NCI-H748 (cell line): ENCODE data around the gene LINGO1.

Source experiments
- DNase-seq: peaks from one replicate; lab custom pipeline; 2025; ENCODE audit not compliant: unreplicated experiment; lab: John Stamatoyannopoulos, UW

LINGO1 gene

DNA sequence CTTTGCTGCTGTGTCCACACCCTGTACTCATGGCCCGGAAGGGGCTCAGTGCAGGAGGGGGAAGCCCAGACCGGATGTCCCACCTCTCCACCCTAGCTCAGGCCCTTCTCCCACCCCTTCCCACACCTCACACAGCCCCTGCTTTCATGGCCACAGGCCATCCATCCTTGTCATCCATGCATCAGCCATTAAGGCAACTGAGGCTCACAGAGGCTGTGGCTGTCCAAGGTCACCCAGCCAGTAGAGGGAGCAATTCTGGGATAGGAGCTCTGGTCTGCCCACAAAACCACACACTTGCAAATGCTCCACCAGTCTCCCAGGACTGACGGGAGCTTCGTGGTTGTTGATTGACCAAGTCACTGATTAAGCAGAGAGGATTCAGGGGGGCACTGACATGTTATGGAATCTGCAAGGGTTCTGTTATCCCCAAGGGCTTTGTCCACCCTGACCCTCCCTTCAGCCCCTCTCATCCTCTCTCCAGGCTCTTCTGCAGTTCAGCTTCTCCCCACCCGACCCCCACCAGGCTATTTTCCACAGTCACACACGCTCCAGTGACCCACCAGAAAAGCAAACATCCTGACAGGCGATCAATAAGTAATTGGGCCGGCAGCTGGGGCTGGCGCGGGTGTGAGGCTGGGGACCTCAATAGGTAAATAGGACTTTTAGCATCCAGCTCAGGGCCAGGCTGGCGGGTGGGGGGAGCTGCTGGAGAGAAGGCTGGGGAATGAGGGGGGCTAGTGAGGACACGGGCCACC lies 15.1 kb downstream of the LINGO1 start:
- DNase-seq = peak; percentile 32

DNA sequence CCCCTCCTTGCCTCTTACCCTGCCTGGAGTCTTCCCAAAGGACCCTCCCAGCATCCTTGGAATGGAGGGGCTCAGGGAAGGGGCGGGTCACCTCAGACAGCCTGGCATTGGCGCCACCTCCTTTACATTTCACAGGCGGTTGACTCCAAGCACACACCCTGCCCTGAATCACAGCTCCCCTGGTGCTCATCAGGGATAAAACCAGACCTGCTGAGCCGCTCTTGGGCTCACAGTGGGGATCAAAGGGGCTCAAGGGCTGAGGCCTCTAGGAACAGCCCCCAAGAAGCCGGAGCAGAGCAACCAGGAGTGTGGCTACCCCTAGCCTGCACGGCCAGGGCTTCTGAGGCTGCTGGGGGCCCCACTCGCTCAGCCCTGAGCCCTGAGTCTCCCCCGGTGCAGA lies 16.6 kb downstream of the LINGO1 start:
- DNase-seq = no peak

- no peak for DNase-seq
Observed at GRCh38 chr15:77615472-77615871, 17.2 kb downstream of the LINGO1 start.

GRCh38 chr15:77614251-77614806 lies 18.4 kb downstream of the LINGO1 start:
- no peak for DNase-seq

GRCh38 chr15:77613814-77614213 lies 18.9 kb downstream of the LINGO1 start:
- no peak for DNase-seq

DNA sequence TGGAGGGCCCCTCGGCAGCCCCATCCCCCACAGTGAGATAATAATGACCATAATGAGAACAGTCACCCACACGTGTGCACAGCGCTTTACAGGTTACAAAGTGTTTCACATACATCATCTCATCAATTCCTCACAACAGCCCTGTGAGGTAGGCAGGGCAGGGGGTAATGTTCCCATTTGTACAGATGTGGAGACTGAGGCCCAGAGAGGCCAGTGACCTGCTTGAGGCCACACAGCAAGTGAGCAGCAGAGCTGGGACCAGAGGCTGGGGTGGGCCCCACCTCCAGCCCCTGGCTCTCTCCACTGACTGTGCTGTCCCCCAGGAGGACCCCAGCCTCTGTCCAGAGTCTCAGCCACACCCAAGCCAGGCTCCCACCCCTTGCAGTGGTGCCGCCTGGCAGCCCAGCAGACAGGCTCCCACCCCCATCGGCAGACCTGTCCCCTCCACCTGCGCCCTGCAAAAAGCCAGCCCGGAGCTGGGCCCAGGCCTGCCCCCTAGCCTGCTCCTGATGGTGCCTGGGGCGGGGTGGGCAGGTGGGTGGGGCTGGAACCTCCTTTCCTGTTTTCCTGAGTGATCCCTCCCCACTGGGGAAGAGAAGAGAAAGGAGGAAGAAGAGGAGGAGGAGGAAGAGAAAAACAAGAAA lies 19.6 kb downstream of the LINGO1 start:
- no peak for DNase-seq

DNA sequence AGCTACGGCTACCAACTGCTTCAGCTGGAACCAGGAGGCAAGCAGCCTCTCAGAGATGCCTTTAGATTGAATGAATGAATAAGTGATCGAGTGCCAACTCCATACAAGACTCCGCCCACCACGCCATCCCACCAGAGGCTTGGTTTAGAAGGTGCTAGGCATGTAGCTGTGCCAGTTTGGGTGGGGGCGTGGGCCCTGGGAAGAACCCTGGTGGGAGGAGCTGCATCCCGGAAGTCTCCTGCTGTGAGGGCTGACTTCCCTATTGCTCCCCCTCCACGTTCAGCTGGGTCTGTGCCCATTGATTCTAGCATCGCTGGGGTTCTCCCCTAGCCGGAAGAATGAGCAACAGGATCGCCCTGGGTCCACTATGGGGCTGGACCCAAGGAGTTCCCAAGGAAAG lies 20.9 kb downstream of the LINGO1 start:
- no peak for DNase-seq

GRCh38 chr15:77610731-77611130 lies 22.0 kb downstream of the LINGO1 start:
- DNase-seq = no peak

GRCh38 chr15:77609558-77609957 lies 23.2 kb downstream of the LINGO1 start:
- no peak for DNase-seq

GRCh38 chr15:77608774-77609173 lies 23.9 kb downstream of the LINGO1 start:
- no peak for DNase-seq

DNA sequence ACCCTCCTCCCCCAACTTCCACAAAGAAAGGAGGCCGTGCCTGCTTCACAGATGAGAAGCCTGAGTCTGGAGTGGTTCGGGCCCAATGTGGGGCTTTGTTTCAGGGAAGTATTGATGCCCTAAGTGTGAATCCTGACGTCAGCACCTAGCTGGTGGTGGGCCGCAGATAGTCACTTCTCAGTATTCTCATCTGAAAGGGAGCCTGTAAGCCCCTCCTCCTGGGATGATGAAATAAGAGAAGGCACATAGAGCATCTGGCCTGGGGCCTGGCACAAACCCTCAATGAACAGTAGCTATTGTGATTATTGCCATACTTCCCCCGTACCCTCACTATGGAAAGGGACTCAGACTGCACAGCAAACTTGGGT lies 24.8 kb downstream of the LINGO1 start:
- DNase-seq = no peak

- no peak for DNase-seq
Observed at GRCh38 chr15:77607111-77607893, 25.4 kb downstream of the LINGO1 start.

GRCh38 chr15:77606142-77607034 lies 26.3 kb downstream of the LINGO1 start:
- no peak for DNase-seq

DNA sequence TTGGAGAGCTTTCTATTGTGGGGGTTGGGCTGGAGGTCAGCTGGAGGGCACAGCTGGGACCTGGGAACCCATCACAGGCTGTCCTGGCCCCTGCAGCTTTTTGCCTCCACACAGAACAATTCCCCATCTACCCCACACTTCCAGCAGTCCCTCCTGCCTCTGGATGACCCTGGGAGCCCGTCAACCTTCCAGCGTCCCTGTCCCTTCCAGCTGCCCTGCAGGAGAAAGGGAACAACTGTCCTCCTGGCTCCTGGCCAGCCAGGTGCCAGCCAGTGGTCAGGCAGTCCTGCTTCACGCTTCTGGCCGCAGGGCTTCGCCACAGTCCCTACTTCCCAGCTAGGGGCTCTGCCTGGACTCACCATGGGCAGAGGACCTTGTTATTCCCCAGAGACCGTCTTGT lies 27.2 kb downstream of the LINGO1 start:
- DNase-seq = no peak

DNA sequence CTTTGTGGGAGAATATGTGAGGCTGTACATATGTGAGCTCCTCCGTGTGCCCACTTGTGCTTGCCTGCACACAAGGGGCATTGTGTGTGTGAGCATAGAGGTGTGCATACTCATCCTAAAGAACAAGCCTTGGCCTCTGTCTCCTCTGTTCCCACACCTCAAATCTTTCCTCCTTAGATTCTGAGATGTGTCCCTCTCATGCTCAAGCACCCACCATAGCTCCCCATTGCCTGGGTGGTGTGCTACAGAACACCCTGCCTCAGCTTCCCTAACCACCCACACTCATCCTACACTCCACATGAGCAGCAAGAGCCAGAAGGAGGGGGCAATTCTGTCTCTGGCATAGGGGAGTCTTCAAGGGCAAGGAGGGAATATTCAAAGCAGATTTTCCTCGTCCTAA lies 27.7 kb downstream of the LINGO1 start:
- no peak for DNase-seq

GRCh38 chr15:77603611-77604336 lies 28.9 kb downstream of the LINGO1 start:
- no peak for DNase-seq

DNA sequence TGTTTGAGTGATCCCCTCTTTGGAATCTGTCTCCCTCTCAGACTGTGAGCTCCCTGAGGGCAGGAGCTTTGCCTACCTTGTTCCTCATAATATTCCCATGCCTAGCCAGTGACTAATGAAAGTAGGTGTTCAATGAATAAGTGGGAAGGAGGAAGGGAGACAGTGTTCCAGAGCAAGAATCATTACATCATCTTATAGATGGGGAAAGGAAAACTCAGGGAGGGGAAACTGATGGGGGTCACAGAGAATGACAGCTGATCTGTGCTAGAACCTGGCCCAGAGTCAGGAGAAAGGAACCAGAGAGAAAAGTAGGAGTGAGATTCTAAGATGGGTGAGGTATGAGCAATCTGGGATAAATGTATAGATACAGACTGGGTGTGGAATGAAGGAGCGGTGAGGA lies 29.9 kb downstream of the LINGO1 start:
- no peak for DNase-seq

GRCh38 chr15:77599899-77600298 lies 32.8 kb downstream of the LINGO1 start:
- peak; percentile 4 for DNase-seq

DNA sequence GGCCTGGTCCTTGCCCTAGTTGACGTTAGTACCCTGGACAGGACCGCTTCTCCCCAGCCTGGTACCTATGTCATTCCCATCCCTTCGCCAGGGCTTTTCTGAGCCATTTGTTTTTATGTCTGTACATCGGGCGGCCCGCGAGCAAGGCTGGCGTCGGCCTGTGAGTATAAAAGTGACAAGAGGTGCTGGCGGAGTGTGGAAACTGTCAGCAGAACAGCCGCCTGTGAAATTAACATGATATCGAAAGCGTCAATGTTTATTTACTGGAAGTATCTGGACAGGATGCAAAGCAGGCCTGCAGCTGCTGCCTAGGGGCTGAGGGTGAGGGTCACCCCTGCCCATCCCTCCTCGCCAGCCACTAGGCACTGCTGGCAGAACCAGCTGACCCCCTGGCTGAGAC lies 33.4 kb downstream of the LINGO1 start:
- DNase-seq = no peak

DNA sequence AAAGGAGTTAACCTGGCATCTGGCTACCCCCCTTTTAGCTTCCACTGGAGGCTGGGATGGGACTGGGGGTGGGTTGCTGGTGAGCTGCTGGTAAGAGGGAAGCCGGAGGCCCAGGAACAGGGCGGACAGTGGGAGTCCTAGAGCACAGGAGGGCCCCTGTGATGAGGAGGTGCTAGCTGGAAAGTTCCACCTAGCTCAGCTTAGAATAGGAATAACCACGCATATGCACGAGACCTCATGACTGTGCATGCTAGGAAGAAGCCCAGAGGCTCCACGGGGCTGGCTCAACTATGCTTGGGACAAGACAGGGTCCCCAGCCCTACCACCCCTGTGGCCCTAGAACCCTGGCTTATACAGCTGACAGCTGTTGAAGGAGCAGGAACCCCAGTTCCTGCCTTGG lies 34.1 kb downstream of the LINGO1 start:
- no peak for DNase-seq
